NOMO-1 treated with dmso at 0.1 percent for 144 hours (cell line): Measurements from ENCODE around the gene HOXB2.

ENCODE experiments used
- DNase-seq: peaks from one replicate; lab custom pipeline; 2025; ENCODE audit not compliant: unreplicated experiment; lab: John Stamatoyannopoulos, UW

HOXB2 gene

GRCh38 chr17:48545022-48545375 lies at the start of gene HOXB2:
TSS of gene HOXB2 (minus strand) at chr17:48545109. CDS start at chr17:48544911, 198 bp downstream.
- DNase-seq = no peak

DNA sequence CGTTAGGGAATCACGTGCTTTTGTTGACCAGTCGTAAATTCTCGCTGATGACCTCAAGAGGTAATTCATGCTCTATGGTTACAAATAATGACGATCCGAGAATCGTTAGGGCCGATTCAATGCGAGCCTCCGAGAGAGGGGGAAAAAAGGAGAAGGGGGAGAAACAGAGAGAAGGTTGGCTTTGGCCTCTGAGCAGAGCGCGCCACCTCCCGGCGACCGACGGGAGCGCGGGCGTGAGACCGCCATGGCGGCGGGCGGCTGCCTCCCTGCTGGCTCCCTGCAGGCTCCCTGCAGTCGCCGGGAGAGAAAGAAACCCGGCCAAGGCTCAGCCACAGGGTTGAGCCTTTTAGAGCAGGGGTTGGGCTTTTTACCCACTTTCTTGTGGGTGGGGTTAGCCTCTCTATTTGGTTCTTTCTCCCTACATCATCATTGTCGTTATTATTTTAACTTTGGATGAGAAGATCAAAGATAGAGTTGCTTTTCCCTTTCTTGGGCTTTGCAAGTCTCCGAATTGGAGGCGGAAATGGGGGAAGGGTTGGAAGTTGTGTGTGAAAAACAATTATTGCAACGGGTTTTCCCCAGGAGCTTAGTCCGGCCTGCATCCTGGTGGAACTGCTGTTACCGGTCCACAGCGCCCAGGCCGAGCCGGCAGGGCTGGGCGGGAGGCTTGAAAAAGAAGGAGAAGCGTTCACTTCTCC lies 49.1 kb upstream of the HOXB2 start:
- DNase-seq = peak; percentile 55

- no peak for DNase-seq
These were observed 48.4 kb upstream of the HOXB2 start, which contains the start of gene HOXB5 for GRCh38 chr17:48593126-48593829. TSS of gene HOXB5 (minus strand) at chr17:48593779. CDS start at chr17:48593682, 97 bp downstream.

DNA sequence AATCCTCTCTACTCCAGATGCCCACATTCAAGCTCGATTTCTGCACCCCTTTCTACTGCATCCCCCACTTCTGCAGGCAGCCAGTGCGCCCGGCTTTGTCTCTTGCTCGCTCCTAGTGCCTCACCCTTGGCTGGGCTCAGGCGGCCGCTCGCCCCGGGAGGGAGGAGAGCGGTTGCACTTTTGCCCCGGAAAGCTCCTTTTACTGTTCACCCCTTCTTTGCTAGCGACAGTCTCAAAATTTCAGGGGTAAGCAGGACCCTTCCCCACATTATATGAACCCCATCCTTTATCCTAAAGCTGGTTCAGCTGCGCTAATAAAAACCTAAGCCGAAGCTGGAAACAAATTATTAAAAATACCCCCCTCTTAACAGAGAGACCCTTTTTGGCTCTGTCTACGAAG lies 47.7 kb upstream of the HOXB2 start:
- DNase-seq = no peak

DNA sequence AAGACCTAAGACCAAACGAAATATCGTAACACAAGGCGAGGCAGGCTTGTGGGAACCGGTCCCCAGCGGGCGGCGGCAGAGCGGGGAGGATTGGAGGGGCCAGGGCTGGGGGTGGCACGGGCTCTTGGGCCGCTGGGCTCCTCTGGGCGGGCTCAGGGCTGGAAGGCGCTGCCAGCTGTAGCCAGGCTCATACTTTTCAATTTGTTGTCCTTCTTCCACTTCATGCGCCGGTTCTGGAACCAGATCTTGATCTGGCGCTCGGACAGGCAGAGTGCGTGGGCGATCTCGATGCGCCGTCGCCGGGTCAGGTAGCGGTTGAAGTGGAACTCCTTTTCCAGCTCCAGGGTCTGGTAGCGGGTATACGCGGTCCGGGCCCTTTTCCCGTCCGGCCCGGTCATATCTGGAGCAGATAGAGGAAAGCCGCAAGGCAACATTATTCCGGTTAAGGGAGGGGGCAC lies 47.2 kb upstream of the HOXB2 start:
- DNase-seq = no peak

DNA sequence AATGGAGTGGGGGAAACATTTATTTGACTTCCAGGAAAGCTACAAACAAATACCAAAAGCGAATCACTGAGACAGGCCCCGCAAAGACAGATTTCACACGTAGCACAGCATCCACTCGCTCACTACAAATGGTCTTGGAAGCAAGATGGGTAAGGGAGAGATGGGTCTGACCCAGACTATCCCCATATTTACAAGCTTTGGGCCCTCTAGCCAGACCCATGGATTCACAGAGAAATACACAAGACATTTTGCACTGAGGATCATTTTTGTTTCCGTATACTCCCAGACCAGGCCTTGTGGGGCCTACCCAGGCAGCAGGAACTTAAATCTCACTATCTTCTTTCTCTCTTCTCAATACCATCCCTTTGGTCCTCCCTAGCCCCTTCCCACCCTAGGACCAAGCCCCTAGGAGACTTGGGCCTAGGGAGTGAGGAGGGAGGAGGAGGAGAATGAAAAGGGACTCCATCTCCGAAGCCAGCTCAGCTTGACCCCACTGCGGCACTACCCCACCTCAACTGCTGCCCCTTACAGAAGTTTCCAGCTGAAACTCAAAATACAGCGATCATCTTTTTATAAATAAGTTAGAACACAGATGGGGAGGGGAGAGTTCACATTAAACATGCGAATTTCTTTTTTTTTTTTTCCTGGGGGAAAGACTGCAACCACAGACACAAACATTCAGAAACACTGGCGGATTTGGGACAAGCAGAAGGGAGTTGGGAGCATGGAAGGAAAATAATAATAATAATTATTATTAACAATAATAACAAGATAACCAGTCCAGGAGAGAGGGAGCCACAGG lies 46.5 kb upstream of the HOXB2 start:
- no peak for DNase-seq

DNA sequence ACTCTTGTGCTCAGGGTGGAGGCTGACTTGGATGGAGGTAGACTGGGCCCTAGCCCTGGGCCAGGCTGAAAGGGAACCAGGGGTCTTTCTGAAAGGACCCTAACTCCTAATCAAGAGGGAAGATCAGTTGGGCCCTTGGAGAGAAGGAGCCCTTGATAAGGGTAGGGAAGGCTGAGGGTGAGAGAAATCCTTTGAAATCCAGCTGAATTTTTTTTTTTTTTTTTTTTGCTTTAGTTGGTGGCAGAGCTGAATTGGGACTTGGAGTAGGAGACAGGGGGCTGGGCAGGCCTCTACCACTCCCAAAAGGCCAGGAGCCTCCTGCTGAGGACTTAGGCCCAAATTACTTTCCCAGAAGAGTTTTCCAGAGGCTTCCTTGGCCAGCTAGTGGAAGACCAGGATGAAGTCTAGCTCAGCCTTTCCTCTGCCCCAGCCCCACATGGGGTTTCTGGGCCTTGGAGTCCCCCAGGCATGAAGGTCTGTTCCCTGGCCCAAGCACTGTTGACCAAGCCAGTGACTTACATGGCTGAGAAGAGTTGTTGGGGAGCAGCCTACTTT lies 45.8 kb upstream of the HOXB2 start:
- DNase-seq = no peak

- DNase-seq = no peak
These were observed 45.1 kb upstream of the HOXB2 start, which contains the start of gene HOXB3 for GRCh38 chr17:48589831-48590606. TSS of gene HOXB3 (minus strand) at chr17:48590241. CDS start at chr17:48552474, 37,767 bp downstream.

DNA sequence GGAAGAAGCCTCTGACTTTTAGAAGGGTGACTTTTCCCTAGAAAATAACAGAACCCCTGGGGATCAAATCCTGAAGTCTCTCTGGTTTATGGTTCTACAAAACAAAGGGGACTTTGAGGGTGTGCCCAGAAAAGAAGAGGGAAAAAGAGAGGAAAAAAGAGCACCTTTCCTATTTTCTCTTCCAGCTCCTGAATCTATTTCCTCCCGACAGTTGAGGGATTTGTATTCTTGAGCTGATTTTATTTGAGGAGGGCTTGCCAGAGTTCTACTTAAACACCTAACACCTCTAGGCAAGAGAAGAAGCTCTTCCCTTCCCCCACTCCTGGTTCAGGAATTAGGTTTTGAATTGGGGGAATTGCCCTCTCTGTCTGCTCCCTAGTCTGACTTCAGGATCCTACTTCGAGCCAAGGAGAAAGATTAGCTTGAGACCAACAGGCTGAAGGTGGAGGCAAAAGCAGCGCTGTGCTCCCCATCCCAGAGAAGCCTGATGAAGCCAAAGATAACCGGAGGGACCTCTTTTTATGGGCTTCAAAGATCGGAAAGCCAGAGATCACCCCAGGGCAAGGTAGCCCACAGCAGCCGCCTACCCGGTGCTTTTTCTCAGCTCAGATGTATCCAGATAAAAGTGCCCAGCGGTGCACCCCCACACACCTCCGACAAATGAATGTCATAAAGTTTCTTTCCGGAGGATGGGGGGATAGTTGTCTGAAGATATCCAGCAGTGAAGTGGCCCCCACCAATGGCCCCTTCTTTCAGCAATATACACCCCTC lies 44.3 kb upstream of the HOXB2 start:
- no peak for DNase-seq

DNA sequence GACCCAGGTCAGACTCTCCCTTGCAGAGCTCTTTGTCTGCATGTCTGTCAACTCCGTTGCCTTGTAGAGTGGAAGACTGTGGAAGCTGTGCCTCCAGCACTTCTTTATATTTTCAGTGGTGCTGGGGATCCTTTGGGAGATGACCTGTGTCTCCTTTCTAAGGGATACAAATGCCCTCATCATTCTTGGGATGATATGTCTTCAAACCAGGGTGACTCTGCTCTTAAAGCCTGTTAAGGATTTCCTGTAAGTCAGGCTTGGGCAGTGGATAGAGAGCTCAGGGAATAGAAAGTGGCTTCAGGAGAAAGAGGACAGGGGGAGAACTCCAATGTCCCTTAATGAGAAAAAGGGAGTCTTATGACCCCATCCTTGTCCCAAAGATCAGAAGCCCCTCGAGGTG lies 43.6 kb upstream of the HOXB2 start:
- no peak for DNase-seq

DNA sequence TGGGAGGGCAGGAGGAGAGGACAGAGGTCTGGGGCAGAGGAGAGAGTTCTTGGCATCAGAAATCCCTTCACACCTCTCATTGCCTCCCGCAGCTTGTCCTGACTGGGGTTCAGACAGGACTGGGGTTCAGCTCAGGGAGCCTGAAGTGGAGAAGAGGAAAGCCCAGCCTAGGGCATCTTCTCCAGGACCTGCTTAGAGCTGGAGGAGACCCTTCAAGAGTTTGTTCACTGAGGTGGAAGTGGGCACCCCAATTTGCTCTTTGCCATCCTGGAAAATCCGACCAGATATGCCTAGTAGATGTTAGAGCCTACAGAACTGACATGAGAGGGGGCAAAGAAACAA lies 43.1 kb upstream of the HOXB2 start:
- no peak for DNase-seq

GRCh38 chr17:48587276-48588073 lies 42.6 kb upstream of the HOXB2 start:
- DNase-seq = no peak

DNA sequence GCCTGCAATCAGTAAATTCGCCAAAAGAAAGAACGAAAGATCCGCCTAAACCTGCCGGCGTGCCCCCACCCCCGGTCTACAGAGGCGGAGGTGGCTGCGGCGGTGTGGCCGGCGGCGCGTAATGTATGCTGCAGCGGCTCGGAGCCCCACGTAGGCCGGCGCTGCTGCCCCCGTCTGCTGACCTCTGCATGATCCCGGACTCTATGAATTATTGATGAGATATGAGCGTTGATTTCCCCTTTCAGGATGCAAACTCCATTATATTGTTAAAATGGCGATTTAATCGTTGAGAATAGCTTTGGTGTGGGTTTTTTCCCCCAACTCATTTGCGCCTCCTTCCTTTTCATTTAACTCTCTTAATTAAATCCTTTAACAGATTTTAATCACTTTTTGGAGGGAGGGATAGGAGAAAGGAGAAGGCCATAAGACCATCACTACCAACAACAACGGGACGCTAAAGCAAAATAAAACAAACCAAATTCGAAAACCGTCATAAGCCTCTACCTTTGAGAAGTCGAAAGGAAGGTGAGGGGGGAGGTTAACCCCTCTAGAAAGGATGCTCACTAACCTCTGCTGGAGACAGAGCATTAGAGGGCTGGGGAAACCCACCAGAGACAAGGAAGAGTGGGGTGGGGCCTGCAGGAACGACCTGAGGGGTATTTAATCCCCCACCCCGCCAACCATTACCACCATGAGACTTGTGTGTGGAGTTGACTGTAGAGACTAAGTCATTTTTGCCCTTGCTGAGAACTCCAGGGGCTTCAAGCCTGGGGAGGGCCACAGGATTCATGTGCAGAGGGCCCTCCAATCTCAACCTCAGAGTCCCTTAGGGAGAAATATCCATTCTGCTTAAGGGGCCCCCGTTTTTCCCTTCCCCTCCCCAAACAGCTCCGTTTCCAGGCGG lies 41.7 kb upstream of the HOXB2 start:
- DNase-seq = no peak

DNA sequence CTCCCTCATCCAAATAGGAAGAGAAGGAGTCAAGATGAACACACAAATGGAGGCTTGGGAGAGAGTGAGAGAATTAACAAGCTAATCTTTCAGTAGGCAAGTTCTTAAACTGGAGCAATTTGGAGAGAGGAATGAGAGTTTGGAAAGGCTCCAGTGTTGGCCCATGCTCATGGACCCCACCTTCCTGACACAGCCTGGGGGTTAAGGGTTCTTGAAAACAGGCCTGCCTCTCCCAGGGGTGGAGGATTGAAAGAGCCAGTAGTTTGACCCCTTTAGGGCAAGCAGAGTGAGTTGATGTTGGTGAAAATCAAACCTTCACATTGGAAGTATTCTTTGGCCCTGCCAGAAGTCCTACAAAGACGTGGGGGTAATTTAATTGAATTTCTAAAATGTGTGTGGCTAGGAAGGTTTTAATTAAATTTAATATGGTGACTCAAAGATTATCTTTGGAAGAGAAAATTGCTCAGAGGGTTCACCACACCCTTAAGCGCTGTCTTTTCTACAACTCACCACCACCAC lies 39.4 kb upstream of the HOXB2 start:
- no peak for DNase-seq

DNA sequence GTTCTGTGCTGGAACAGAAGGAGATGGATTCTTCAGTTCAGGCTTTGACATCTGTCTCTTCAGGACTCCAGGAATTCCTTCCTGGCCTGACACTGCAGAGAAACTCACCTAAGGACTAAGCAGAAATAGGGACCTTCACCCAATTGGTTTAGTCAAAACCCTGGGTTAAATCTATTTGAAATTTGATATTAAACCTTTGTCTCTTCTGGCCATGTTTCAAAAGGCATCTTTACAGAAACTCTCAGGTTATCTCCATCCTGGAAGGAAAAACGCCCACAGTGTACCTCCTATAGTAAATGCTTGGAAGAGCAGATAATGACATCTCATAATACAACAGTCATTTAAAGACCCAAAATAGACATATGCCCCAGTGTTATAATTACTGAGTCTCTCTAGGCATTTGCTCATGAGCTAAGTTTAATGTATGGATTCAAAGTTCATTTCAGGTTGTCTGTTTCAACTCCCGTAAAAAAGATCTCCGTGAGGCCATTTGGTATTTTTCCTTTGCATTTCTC lies 38.9 kb upstream of the HOXB2 start:
- no peak for DNase-seq

GRCh38 chr17:48582750-48583069 lies 37.8 kb upstream of the HOXB2 start:
- no peak for DNase-seq

- no peak for DNase-seq
These were observed 35.0 kb upstream of the HOXB2 start for GRCh38 chr17:48579760-48580554.
